DND-41 (cell line): ENCODE data around the gene EIF1.

Experiments
- ATAC-seq: fragments of 200-7000 bp; cut with Tn5 transposase; 3 replicates; pipeline ENCODE4 v1.9.1; 2021; ENCODE audit warnings: low read depth; ENCODE audit not compliant: insufficient read depth
- DNase-seq: peaks from one replicate; pipeline ENCODE4 v3.0.0-alpha.2; 2020
- H2AFZ ChIP-seq: 2 replicates; pipeline ENCODE4 v1.6.0; 2012; ENCODE audit warnings: low read depth, low read length
- H3K27ac ChIP-seq: 2 replicates; pipeline ENCODE4 v1.5.1; 2012; ENCODE audit warnings: low read length, inconsistent platforms
- H3K27me3 ChIP-seq: fragments of 200-600 bp; sonication (generic); 2 replicates; pipeline ENCODE4 v1.6.0; 2012; ENCODE audit warnings: low read length, mild to moderate bottlenecking, inconsistent platforms; ENCODE audit not compliant: insufficient read depth, poor library complexity
- H3K36me3 ChIP-seq: 2 replicates; pipeline ENCODE4 v1.5.1; 2012; ENCODE audit warnings: low read length, inconsistent platforms; ENCODE audit not compliant: insufficient read depth
- H3K4me1 ChIP-seq: 2 replicates; pipeline ENCODE4 v1.5.1; 2012; ENCODE audit warnings: mild to moderate bottlenecking, low read length; ENCODE audit not compliant: insufficient read depth
- H3K4me2 ChIP-seq: 2 replicates; pipeline ENCODE4 v1.6.0; 2012; ENCODE audit warnings: mild to moderate bottlenecking, moderate library complexity, low read length, inconsistent platforms; ENCODE audit not compliant: insufficient read depth
- H3K4me3 ChIP-seq, 2 experiments: fragments of 200-600 bp in 1 of 2; shearing (Covaris generic) in 1 of 2; 2 replicates each; pipeline ENCODE4 v1.5.1; 2012 to 2016; ENCODE audit warnings: inconsistent platforms in 2 of 2, low read length in 2 of 2, mild to moderate bottlenecking in 2 of 2, low read depth in 1 of 2, moderate library complexity in 1 of 2
- H3K79me2 ChIP-seq: 2 replicates; pipeline ENCODE4 v1.6.0; 2012; ENCODE audit warnings: low read length, inconsistent platforms; ENCODE audit not compliant: insufficient read depth
- H3K9ac ChIP-seq: 2 replicates; pipeline ENCODE4 v1.6.0; 2012; ENCODE audit warnings: low read depth, mild to moderate bottlenecking, inconsistent platforms, low read length, moderate library complexity
- H3K9me3 ChIP-seq: 2 replicates; pipeline ENCODE4 v1.5.1; 2012; ENCODE audit warnings: low read length, moderate library complexity, mild to moderate bottlenecking, inconsistent platforms; ENCODE audit not compliant: insufficient read depth, severe bottlenecking
- H4K20me1 ChIP-seq: 2 replicates; pipeline ENCODE4 v1.6.0; 2012; ENCODE audit warnings: low read length; ENCODE audit not compliant: insufficient read depth
- EZH2 ChIP-seq: IDR thresholded peaks from 3 replicates; pipeline ENCODE4 v1.6.1; 2012; ENCODE audit warnings: borderline replicate concordance, low read depth, mild to moderate bottlenecking, moderate library complexity, low read length, inconsistent platforms; ENCODE audit not compliant: severe bottlenecking
- TF ChIP-seq, protein P1 (sequence below): IDR thresholded peaks from 2 replicates; pipeline ENCODE4 v1.5.1; 2012; ENCODE audit warnings: borderline replicate concordance, low read length, moderate library complexity, mild to moderate bottlenecking; ENCODE audit not compliant: poor library complexity, severe bottlenecking; ENCODE audit errors: extremely low read depth

The EIF1 gene

DNA sequence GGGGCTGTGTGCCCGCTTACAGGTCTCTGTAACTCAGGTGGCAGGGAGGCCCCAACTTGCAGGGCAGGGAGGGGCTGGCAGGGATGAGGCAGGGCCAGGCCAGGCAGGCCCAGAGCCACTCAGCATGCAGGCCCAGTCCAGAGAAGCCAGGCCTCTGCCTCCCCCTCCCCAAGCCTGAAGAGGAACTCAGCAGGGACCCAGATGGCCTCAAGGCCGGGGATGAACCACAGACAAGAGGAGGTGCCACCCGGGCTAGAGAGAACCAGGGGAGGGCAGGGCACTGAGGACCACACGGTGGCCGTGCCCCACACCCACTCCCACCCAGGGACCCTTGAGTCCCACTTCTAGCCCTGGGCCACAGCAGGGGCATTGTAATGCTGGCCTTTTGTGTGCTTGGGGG lies 29.8 kb upstream of the EIF1 start:
- Histone ChIP-seq H3K27ac (no peak overlapping the region), H3K9me3 (no peaks in the 10 kb centered on the region), H2AFZ (no peak overlapping the region), H3K27me3 (no peaks in the 10 kb centered on the region), H3K4me2 (no peak overlapping the region), H3K79me2 (no peaks in the 10 kb centered on the region), H3K4me1 (no peaks in the 10 kb centered on the region), H3K36me3 (no peaks in the 10 kb centered on the region), H3K4me3 (no peak overlapping the region), H3K9ac (no peak overlapping the region), H4K20me1 (no peaks in the 10 kb centered on the region; the same call in 1 of the 2 replicates)
- ATAC-seq (no peak), DNase-seq (no peak)
- TF ChIP-seq, protein P1, sequence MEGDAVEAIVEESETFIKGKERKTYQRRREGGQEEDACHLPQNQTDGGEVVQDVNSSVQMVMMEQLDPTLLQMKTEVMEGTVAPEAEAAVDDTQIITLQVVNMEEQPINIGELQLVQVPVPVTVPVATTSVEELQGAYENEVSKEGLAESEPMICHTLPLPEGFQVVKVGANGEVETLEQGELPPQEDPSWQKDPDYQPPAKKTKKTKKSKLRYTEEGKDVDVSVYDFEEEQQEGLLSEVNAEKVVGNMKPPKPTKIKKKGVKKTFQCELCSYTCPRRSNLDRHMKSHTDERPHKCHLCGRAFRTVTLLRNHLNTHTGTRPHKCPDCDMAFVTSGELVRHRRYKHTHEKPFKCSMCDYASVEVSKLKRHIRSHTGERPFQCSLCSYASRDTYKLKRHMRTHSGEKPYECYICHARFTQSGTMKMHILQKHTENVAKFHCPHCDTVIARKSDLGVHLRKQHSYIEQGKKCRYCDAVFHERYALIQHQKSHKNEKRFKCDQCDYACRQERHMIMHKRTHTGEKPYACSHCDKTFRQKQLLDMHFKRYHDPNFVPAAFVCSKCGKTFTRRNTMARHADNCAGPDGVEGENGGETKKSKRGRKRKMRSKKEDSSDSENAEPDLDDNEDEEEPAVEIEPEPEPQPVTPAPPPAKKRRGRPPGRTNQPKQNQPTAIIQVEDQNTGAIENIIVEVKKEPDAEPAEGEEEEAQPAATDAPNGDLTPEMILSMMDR: no peak
- TF ChIP-seq EZH2: no peak

DNA sequence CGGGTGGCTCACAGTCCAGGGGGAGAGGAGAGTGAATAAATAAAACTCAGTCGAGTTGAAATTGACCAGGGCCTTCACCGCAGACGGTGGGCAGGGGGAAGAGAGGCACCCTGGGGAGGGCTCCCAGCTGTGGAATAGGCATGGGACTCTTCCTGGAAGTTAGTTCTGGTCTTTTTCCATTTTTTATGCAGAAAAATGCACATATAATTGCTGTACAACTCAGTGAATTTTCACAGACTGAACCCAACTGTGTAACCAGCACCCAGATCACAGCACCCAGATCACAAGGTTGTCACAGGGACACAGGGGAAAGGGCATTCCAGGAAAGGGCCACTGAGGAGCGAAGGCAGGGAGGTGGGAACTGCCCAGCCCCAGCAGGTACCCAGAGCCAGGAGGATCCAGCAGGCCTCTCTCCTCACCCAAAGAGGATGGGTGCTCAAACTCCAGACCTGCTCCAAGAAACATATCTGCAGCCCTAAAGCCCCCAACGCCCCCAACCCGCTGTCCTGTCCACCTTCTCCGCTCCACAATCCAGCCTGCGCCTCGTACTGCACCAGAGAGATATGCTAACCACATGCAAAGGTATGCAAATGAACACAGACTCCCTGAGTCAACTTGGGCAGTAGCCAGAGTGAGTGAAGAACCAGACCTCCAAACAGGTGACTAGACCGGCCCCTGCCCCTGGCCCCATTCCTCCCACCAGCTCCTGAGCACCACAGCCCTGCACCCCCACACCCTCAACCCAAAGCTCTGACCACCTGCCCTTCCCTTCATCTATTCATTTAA lies 29.1 kb upstream of the EIF1 start:
- H4K20me1 ChIP-seq: no peaks in the 10 kb centered on the region; the same call in 1 of the 2 replicates
- no peaks in the 10 kb centered on the region for H3K79me2 ChIP-seq
- no peaks in the 10 kb centered on the region for H3K4me1 ChIP-seq
- H3K9me3 ChIP-seq: no peaks in the 10 kb centered on the region
- no peak overlapping the region for H2AFZ ChIP-seq
- TF ChIP-seq EZH2: no peak
- TF ChIP-seq, protein P1: no peak
- DNase-seq: no peak
- H3K9ac ChIP-seq: no peak overlapping the region
- ATAC-seq: no peak
- peaks cover 2% of the 10 kb centered on the region for H3K27me3 ChIP-seq
- no peak overlapping the region for H3K4me3 ChIP-seq
- no peaks in the 10 kb centered on the region for H3K36me3 ChIP-seq
- H3K4me2 ChIP-seq: no peak overlapping the region
- H3K27ac ChIP-seq: no peak overlapping the region

DNA sequence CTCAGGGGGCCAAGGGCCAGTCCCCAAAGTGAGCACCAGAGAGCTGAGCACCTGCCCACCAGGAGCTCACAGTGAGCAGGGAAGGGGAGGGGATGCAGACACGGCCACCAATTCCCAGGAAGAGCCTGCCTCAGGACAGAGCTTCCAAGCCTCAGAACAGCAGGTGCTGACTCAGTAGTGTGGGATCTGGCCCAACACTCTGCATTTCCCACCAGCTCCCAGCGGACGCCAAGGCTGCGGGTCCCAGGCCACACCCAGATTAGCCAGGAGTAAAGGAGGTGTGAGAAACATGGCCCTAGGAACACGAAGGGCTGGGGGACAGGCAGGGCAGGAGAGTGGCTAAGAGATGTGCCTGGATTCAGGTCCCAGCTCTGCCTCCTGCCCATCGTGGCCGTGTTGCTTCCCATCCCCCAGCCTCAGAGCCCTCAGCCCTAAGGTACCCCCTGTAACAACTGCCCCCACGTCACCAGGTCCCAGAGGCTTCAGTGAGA lies 28.4 kb upstream of the EIF1 start:
- no peak overlapping the region for H3K9ac ChIP-seq
- H3K4me1 ChIP-seq: peaks cover 2% of the 10 kb centered on the region
- no peak for DNase-seq
- no peaks in the 10 kb centered on the region for H3K36me3 ChIP-seq
- no peaks in the 10 kb centered on the region for H3K9me3 ChIP-seq
- H3K79me2 ChIP-seq: no peaks in the 10 kb centered on the region
- H3K4me2 ChIP-seq: no peak overlapping the region
- no peak overlapping the region for H3K27ac ChIP-seq
- no peaks in the 10 kb centered on the region; the same call in 1 of the 2 replicates for H4K20me1 ChIP-seq
- no peak overlapping the region for H3K4me3 ChIP-seq
- H3K27me3 ChIP-seq: peaks cover 5% of the 10 kb centered on the region
- no peak overlapping the region for H2AFZ ChIP-seq
- TF ChIP-seq EZH2: no peak
- TF ChIP-seq, protein P1: no peak
- no peak for ATAC-seq
